Measurements from ENCODE around the gene FADD.

Gene FADD

GRCh38 chr11:70189622-70190021, 13.5 kb upstream of the FADD start:
- Histone ChIP-seq H3K27ac (ENCODE audit: poor library complexity, severe bottlenecking) (no peak overlapping the region), H3K36me3 (ENCODE audit: low read depth) (no peaks in the 10 kb centered on the region), H3K27me3 (ENCODE audit: insufficient read depth, poor library complexity, severe bottlenecking) (no peaks in the 10 kb centered on the region), H3K9me3 (ENCODE audit: severe bottlenecking) (no peaks in the 10 kb centered on the region), H3K4me1 (ENCODE audit: insufficient read depth, poor library complexity, severe bottlenecking) (no peaks in the 10 kb centered on the region), H3K4me3 (ENCODE audit: severe bottlenecking) (no peak overlapping the region)
- ATAC-seq (ENCODE audit: low read depth): no peak
- no peak for DNase-seq (ENCODE audit: low spot score)
- no peak for TF ChIP-seq CTCF (IDR thresholded peaks at IDR 0.05; ENCODE audit: poor library complexity, severe bottlenecking)

- DNase-seq (ENCODE audit: low spot score) (no peak), ATAC-seq (ENCODE audit: low read depth) (peak; percentile 81)
- Histone ChIP-seq H3K4me3 (ENCODE audit: severe bottlenecking) (no peak overlapping the region), H3K27me3 (ENCODE audit: insufficient read depth, poor library complexity, severe bottlenecking) (no peaks in the 10 kb centered on the region), H3K9me3 (ENCODE audit: severe bottlenecking) (no peaks in the 10 kb centered on the region), H3K4me1 (ENCODE audit: insufficient read depth, poor library complexity, severe bottlenecking) (no peaks in the 10 kb centered on the region), H3K27ac (ENCODE audit: poor library complexity, severe bottlenecking) (no peak overlapping the region), H3K36me3 (ENCODE audit: low read depth) (no peaks in the 10 kb centered on the region)
- peak; percentile 89 for TF ChIP-seq CTCF (IDR thresholded peaks at IDR 0.05; ENCODE audit: poor library complexity, severe bottlenecking)
These were observed 11.5 kb upstream of the FADD start for GRCh38 chr11:70191495-70192140.

GRCh38 chr11:70192666-70193410, 10.3 kb upstream of the FADD start:
- TF ChIP-seq CTCF (IDR thresholded peaks at IDR 0.05; ENCODE audit: poor library complexity, severe bottlenecking): no peak
- Histone ChIP-seq H3K27ac (ENCODE audit: poor library complexity, severe bottlenecking) (no peak overlapping the region), H3K4me1 (ENCODE audit: insufficient read depth, poor library complexity, severe bottlenecking) (no peaks in the 10 kb centered on the region), H3K9me3 (ENCODE audit: severe bottlenecking) (no peaks in the 10 kb centered on the region), H3K27me3 (ENCODE audit: insufficient read depth, poor library complexity, severe bottlenecking) (no peaks in the 10 kb centered on the region), H3K36me3 (ENCODE audit: low read depth) (no peaks in the 10 kb centered on the region), H3K4me3 (ENCODE audit: severe bottlenecking) (no peak overlapping the region)
- DNase-seq (ENCODE audit: low spot score) (no peak), ATAC-seq (ENCODE audit: low read depth) (no peak)

- DNase-seq (ENCODE audit: low spot score): no peak
- Histone ChIP-seq H3K4me1 (ENCODE audit: insufficient read depth, poor library complexity, severe bottlenecking) (no peaks in the 10 kb centered on the region), H3K36me3 (ENCODE audit: low read depth) (no peaks in the 10 kb centered on the region), H3K27me3 (ENCODE audit: insufficient read depth, poor library complexity, severe bottlenecking) (no peaks in the 10 kb centered on the region), H3K9me3 (ENCODE audit: severe bottlenecking) (no peaks in the 10 kb centered on the region), H3K4me3 (ENCODE audit: severe bottlenecking) (no peak overlapping the region), H3K27ac (ENCODE audit: poor library complexity, severe bottlenecking) (no peak overlapping the region)
- no peak for ATAC-seq (ENCODE audit: low read depth)
- TF ChIP-seq CTCF (IDR thresholded peaks at IDR 0.05; ENCODE audit: poor library complexity, severe bottlenecking): no peak
These were observed 9.4 kb upstream of the FADD start for GRCh38 chr11:70193411-70194292.

Data from RWPE2 (cell line).